Nephron (organoid): ENCODE measurements around the gene UVRAG.

Experiments
- H3K27ac Mint-ChIP-seq, 3 experiments: 2 replicates each; pipeline ENCODE4 v1.8.0; 2020; ENCODE audit warnings: mixed read lengths in 3 of 3, mild to moderate bottlenecking in 2 of 3, moderate library complexity in 1 of 3
- H3K27me3 Mint-ChIP-seq: 2 replicates; pipeline ENCODE4 v1.8.0; 2021; ENCODE audit warnings: low read depth, mild to moderate bottlenecking, moderate library complexity, mixed read lengths
- H3K36me3 Mint-ChIP-seq: 2 replicates; pipeline ENCODE4 v1.8.0; 2020; ENCODE audit warnings: low read depth, mixed read lengths
- H3K4me1 Mint-ChIP-seq: 2 replicates; pipeline ENCODE4 v1.8.0; 2020; ENCODE audit warnings: mixed read lengths
- H3K4me3 Mint-ChIP-seq, 3 experiments: 2 replicates each; pipeline ENCODE4 v1.8.0; 2020; ENCODE audit warnings: mild to moderate bottlenecking in 3 of 3, mixed read lengths in 3 of 3, moderate library complexity in 2 of 3
- H3K9me3 Mint-ChIP-seq: 2 replicates; pipeline ENCODE4 v1.8.0; 2020; ENCODE audit warnings: mixed read lengths
- CTCF ChIP-seq, 3 experiments: fragments of 200-600 bp; sonication (generic); IDR thresholded peaks; one replicate each; pipeline ENCODE4 v1.5.0; 2021; ENCODE audit warnings: antibody characterized with exemption in 3 of 3; ENCODE audit not compliant: unreplicated experiment in 3 of 3

UVRAG gene

DNA sequence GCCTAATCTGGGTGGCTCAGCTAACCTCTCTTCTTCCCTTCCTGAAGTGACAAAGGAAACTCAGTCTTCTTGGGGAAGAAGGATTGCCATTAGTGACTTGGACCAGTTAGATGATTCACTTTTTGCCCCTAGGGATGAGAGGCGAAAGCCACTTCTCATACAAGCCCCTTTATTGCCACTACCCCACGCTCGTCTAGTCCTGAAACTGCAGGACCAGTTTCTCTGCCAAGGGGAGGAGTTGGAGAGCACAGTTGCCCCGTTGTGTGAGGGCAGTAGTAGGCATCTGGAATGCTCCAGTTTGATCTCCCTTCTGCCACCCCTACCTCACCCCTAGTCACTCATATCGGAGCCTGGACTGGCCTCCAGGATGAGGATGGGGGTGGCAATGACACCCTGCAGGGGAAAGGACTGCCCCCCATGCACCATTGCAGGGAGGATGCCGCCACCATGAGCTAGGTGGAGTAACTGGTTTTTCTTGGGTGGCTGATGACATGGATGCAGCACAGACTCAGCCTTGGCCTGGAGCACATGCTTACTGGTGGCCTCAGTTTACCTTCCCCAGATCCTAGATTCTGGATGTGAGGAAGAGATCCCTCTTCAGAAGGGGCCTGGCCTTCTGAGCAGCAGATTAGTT lies 14.2 kb upstream of the UVRAG start:
- Mint-ChIP-seq H3K27me3 (peaks cover 7% of the 10 kb centered on the region), H3K4me1 (no peaks in the 10 kb centered on the region), H3K27ac (no peak overlapping the region), H3K9me3 (no peaks in the 10 kb centered on the region), H3K36me3 (no peaks in the 10 kb centered on the region), H3K4me3 (no peak overlapping the region)
- TF ChIP-seq CTCF (IDR thresholded peaks at IDR 0.05; ENCODE audit: unreplicated experiment in 3 of 3), result no peak

- H3K27ac Mint-ChIP-seq, result no peak overlapping the region
- no peaks in the 10 kb centered on the region for H3K36me3 Mint-ChIP-seq
- H3K4me3 Mint-ChIP-seq, result no peak overlapping the region
- H3K9me3 Mint-ChIP-seq, result no peaks in the 10 kb centered on the region
- H3K27me3 Mint-ChIP-seq, result peaks cover 7% of the 10 kb centered on the region
- H3K4me1 Mint-ChIP-seq, result no peaks in the 10 kb centered on the region
- TF ChIP-seq CTCF (IDR thresholded peaks at IDR 0.05; ENCODE audit: unreplicated experiment in 3 of 3), result no peak
Observed at GRCh38 chr11:75801362-75802020, 13.5 kb upstream of the UVRAG start.

DNA sequence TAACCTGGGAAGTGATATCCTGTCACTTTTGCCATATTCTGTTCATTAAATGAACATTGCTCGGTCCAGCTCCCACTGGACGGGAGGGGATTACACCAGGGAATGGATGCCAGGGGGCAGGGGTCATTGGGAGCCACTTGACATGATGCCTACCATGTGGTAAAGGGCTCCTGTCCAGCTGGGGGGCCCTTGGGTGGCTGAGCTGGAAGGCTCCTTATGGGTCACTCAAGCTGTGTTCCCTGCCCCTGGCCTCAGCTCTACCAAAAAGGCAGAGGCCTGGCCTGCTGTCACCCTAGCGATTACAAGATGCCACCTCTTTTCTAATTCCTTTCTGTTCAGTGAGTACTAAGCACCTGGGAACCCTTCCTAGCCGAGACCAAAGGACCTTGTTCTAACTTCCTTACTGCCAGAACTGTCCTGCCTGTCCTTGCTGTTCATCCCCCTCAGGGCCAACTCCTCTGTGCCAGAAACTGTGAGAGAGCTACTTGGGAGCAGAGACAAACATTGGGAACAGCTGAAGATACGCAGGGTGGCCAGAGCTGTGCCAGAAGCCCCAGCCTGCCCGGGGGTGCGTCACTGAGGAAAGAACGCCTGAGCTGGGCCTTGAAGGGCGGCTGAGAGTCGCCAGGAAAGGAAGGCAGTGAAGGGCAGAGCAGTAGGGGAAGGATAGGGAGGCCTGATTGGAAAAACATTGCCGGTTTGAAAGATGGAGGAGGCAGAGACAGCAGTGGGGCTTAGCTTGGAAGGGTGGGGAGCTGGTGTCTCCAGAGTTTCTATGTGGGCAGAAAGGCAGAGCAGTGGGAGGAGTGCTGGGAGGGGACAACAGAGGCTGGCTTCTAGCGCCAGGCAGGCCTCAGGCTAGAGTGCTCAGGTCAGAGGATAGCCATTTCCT lies 12.7 kb upstream of the UVRAG start:
- H3K27me3 Mint-ChIP-seq, result peaks cover 6% of the 10 kb centered on the region
- H3K9me3 Mint-ChIP-seq, result no peaks in the 10 kb centered on the region
- no peak overlapping the region for H3K4me3 Mint-ChIP-seq
- H3K36me3 Mint-ChIP-seq, result no peaks in the 10 kb centered on the region
- no peak for TF ChIP-seq CTCF (IDR thresholded peaks at IDR 0.05; ENCODE audit: unreplicated experiment in 3 of 3)
- no peak overlapping the region for H3K27ac Mint-ChIP-seq
- H3K4me1 Mint-ChIP-seq, result no peaks in the 10 kb centered on the region

DNA sequence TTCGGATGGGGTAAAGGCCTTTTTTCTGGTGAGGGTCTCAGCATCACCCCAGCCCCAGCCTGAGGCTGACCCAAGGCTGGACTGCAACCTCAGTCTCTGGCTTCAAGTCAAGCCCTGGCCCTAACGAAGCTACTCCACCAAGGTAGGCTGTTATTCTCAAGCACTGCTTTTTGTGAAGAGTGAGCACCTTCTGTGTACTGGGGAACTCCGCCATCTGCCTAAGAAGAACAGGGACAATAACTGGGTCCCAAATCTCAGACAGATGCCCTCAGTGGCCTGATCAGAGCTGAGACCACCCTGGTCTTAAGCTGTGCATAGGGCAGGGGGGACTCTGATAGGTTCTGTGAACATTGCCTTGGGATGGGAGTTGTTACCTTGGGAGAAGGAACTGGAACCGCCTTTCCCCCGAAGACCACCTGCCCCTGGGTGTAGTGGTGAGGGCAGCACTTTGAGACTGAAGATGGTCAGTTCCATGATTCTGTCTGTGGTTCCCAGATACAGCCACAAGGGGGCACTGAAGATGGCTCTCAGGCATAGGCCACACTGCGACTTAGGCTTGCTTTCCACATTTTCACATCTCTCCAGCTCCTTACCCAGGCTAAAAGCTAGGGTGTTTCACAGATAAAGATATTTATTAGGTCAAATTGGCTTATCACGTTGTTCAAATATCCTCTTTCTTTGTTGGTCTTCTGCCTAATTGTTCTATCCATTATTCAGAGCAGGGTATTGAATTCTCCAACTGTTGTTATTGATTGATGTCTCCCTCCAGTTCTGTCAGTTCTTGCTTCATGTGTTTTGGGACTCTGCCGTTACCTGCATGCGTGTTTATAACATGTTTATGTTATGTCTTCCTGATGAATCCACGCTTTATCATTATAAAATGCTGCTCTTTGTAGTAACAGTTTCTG lies 11.8 kb upstream of the UVRAG start:
- Mint-ChIP-seq H3K27me3 (peaks cover 4% of the 10 kb centered on the region), H3K4me1 (no peaks in the 10 kb centered on the region), H3K36me3 (no peaks in the 10 kb centered on the region), H3K27ac (no peak overlapping the region), H3K9me3 (no peaks in the 10 kb centered on the region), H3K4me3 (no peak overlapping the region)
- TF ChIP-seq CTCF (IDR thresholded peaks at IDR 0.05; ENCODE audit: unreplicated experiment in 3 of 3), result peak; percentile 81 to 89 (median 83)

DNA sequence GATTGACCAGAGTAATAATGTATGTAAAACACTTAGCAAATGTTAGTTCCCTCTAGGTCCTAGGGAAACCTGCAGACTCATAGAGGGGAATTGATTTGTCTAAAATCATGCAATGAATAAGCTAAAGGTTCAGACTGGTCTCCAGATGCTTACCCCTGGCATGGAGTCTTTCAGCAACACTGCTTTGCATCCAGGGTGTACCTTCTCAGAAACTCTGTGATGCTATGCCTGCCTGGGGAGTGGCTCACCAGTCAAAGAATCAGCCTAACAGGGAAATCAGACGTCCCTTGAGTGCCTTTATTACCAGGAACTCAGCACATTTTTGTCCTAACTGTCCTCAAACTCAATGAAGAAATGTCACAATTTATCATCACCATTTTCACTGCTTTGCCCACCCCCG lies 5.9 kb upstream of the UVRAG start:
- no peaks in the 10 kb centered on the region for H3K27me3 Mint-ChIP-seq
- H3K9me3 Mint-ChIP-seq, result no peaks in the 10 kb centered on the region
- H3K4me1 Mint-ChIP-seq, result no peaks in the 10 kb centered on the region
- no peak for TF ChIP-seq CTCF (IDR thresholded peaks at IDR 0.05; ENCODE audit: unreplicated experiment in 3 of 3)
- H3K36me3 Mint-ChIP-seq, result no peaks in the 10 kb centered on the region
- H3K27ac Mint-ChIP-seq, result no peak overlapping the region
- no peak overlapping the region for H3K4me3 Mint-ChIP-seq
